ENCODE results near the gene FIGNL1.

GRCh38 chr7:50474382-50475160 is 24.4 kb upstream of the FIGNL1 start:
- no peak for TF ChIP-seq POLR2A (IDR thresholded peaks at IDR 0.05)
- TF ChIP-seq, protein P1, sequence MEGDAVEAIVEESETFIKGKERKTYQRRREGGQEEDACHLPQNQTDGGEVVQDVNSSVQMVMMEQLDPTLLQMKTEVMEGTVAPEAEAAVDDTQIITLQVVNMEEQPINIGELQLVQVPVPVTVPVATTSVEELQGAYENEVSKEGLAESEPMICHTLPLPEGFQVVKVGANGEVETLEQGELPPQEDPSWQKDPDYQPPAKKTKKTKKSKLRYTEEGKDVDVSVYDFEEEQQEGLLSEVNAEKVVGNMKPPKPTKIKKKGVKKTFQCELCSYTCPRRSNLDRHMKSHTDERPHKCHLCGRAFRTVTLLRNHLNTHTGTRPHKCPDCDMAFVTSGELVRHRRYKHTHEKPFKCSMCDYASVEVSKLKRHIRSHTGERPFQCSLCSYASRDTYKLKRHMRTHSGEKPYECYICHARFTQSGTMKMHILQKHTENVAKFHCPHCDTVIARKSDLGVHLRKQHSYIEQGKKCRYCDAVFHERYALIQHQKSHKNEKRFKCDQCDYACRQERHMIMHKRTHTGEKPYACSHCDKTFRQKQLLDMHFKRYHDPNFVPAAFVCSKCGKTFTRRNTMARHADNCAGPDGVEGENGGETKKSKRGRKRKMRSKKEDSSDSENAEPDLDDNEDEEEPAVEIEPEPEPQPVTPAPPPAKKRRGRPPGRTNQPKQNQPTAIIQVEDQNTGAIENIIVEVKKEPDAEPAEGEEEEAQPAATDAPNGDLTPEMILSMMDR (IDR thresholded peaks at IDR 0.05) = no peak

Data from lower leg skin (tissue), 3 donors.